Lower leg skin (tissue), 4 donors: Measurements from ENCODE around the gene RNU7-1. TPM values are rescaled to one million over a fixed set of nuclear protein-coding genes. Genes with fewer than 3 reads are reported as not detected.

ENCODE experiments used
- DNase-seq, 2 donors: peaks; one replicate each; pipeline ENCODE4 v3.0.0-alpha.2; 2019; ENCODE audit warnings: low spot score in 2 of 2
- H3K4me3 ChIP-seq: fragments of 200-600 bp; sonication (generic); 2 replicates; pipeline ENCODE4 v1.5.1; 2017; ENCODE audit warnings: mild to moderate bottlenecking, low read depth; ENCODE audit not compliant: poor library complexity, severe bottlenecking
- POLR2A ChIP-seq, 2 donors: fragments of 450-650 bp; IDR thresholded peaks; one replicate each; pipeline ENCODE4 v1.6.1; 2016 to 2017; ENCODE audit warnings: antibody characterized with exemption in 2 of 2, mild to moderate bottlenecking in 1 of 2, moderate library complexity in 1 of 2
- WGBS, 2 donors: methylation state at CpG; one replicate each; pipeline ENCODE4 v1.1.5; 2018; 5-methylcytosine and 5-hydroxymethylcytosine counted together
- intact Hi-C: fragments of 100-400 bp; cut with DNase I; formaldehyde crosslinking; loops from one replicate; pipeline ENCODE4 v1.15.0; 2023; ENCODE audit warnings: low total_unique reads
- microRNA counts, 2 donors: library from miRNA; unstranded; fragments of <30 nt; microRNA quantifications; one replicate each; lab custom pipeline; 2016
- microRNA-seq, 2 donors: library from miRNA; unstranded; fragments of <30 nt; microRNA quantifications; one replicate each; pipeline ENCODE4, GENCODE V29; 2016; ENCODE audit warnings: borderline replicate concordance in 2 of 2, borderline number of aligned reads in 1 of 2
- total RNA-seq, 4 donors: library from RNA; depleted of rRNA; stranded (reverse); fragments of >200 nt; gene quantifications; one replicate each; pipeline ENCODE4 v1.1.0, GENCODE V29; 2016
- TF ChIP-seq, protein P1 (sequence below), 3 donors: fragments of 450-650 bp; IDR thresholded peaks; one replicate each; pipeline ENCODE4 v1.5.1; 2016; ENCODE audit warnings: antibody characterized with exemption in 3 of 3, mild to moderate bottlenecking in 3 of 3, moderate library complexity in 2 of 3

The RNU7-1 gene
- total RNA-seq, 4 donors from 2014 or later: not detected

DNA sequence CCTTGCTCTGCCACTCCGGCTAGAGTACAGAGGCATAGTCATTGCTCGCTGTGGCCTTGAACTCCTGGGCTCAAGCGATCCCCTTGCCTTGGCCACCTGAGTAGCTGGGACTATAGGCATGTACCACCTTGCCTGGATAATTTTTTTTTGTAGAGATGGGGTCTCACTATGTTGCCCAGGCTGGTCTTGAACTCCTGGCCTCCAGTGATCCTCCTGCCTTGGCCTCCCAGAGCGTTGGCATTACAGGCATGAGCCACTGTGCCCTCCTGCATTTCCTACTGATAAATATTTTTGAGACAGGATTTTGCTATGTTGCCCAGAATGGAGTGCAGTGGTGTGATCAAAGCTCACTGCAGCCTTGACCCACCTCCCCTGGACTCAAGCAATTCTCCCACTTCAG is 36.5 kb downstream of the RNU7-1 start:
- no peak overlapping the region for H3K4me3 ChIP-seq
- no peak for DNase-seq
- intact Hi-C loops: no loop called here
- TF ChIP-seq, protein P1, sequence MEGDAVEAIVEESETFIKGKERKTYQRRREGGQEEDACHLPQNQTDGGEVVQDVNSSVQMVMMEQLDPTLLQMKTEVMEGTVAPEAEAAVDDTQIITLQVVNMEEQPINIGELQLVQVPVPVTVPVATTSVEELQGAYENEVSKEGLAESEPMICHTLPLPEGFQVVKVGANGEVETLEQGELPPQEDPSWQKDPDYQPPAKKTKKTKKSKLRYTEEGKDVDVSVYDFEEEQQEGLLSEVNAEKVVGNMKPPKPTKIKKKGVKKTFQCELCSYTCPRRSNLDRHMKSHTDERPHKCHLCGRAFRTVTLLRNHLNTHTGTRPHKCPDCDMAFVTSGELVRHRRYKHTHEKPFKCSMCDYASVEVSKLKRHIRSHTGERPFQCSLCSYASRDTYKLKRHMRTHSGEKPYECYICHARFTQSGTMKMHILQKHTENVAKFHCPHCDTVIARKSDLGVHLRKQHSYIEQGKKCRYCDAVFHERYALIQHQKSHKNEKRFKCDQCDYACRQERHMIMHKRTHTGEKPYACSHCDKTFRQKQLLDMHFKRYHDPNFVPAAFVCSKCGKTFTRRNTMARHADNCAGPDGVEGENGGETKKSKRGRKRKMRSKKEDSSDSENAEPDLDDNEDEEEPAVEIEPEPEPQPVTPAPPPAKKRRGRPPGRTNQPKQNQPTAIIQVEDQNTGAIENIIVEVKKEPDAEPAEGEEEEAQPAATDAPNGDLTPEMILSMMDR (IDR thresholded peaks at IDR 0.05): no peak
- no peak for TF ChIP-seq POLR2A (IDR thresholded peaks at IDR 0.05)
- WGBS, 2 donors: 94 to 95% methylated on average over 4 of the region's 4 CpGs

DNA sequence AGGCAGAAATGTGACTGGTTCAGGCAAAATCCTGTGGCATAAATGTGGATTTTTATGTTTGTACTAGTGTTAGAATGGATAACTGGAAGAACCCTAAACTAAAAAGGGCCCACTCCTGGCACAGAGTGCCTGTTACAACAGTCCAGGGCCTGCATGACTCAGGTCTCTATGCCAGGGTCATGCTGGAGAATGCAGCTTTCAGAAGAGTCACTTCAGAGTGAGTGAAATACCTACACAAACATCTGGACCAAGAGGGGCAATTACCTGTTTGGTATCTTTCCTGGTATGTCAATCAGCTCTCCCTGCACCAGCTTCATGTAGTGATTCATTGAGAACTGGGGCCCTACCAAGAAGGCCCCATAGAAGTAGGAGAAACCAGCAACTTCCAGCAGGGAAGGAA is 37.1 kb downstream of the RNU7-1 start:
- TF ChIP-seq, protein P1 (IDR thresholded peaks at IDR 0.05): no peak
- TF ChIP-seq POLR2A (IDR thresholded peaks at IDR 0.05): no peak
- DNase-seq: no peak
- intact Hi-C loops: no loop called here
- H3K4me3 ChIP-seq: no peak overlapping the region

DNA sequence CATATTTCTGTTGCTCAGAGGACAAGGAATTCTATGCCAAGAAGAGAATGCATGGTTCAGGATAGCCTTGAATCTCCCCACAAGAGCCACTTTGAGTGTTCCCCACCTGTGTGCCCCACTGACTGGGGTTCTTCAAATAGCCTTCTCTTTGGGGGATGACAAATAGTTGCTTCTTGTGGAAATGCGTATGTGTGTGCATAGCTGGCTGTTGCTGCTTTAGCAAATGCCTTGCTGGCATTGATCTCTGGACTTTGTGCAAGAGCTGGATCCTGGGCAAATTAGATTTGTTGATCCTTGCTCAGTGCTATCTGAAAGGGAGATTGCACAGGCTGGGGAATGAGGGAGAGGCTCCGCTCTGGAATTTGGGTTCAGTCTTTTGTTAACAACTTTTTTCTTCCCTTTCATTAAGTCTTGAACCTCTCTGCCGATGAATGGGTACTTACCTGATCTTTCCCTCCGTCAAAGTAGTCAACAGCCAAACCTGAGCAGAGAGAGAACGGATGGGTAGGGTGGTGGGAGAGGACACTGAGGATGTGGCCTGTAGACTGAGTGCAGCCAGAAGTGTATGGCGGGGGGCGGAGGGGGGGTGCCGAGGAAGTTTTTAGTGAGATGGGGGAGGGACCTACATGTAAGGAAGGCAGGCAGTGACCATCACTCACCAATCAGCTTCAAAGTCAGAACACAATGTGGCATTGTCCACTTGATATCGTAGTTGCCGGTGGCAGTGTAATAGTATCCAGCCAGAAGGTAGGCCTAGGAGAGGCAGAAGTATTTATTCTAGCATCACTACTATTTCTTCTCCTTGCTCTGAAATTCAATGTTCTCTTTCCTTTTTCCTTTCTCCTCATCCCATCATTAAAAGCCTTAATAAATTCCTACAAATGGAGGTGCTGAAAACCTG is 37.8 kb downstream of the RNU7-1 start:
- H3K4me3 ChIP-seq: no peak overlapping the region
- no peak for TF ChIP-seq POLR2A (IDR thresholded peaks at IDR 0.05)
- TF ChIP-seq, protein P1 (IDR thresholded peaks at IDR 0.05): no peak
- WGBS, 2 donors: 93 to 96% methylated on average over 10 of the region's 10 CpGs
- intact Hi-C loops: no loop called here
- no peak for DNase-seq

DNA sequence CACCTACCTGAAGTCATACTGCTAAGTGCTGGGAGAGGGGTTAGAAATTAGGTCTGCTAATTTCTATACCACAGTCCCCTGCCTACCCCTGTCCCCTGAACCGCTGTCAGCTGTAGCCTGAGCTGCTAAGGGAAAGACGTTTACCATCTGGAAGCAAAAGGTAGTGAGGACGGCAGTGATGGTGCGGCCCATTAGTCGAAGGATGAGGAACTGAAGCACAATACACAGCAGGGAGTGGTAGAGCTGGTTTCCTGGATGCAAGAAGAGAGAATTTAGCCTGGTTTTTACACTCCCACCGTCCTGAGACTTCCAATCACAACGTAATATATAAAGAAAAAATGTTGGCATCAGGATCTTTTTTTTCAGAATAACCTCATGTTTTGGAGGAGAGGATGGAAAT is 38.9 kb downstream of the RNU7-1 start:
- 89 to 92% methylated on average over 7 of the region's 7 CpGs for WGBS, 2 donors

DNA sequence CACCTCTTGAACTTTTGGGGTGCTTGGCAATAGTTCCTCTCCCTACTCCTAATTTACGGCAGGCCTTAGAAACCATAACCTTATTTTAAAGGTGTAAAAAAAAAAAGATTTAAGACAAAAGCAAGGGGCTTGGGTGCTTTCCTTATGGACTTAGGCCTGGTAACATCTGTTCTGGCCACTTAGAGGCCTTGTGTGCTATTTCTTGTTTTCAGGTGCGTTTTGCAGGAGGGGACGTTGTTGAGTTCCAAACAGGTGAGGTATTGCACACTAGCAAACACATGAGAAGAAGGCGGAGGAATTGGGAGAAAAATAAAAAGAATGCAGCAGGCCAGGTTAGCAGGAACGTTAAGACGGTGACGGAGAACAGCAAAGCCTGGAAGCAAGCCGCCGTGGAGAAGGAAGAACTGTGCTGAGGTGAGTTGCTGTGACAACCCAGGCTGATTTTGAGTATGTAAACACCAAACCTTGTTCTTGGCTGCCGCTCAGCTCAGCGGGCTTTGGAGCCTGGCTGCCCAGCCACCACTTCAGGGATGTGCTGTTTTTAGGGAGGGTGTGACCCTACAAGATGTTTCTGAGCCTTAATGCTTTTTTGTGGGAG is 44.4 kb downstream of the RNU7-1 start:
- 63 to 73% methylated on average over 11 of the region's 11 CpGs for WGBS, 2 donors

More for the DNA sequence above, 38.9 kb downstream of the RNU7-1 start:
- TF ChIP-seq, protein P1 (IDR thresholded peaks at IDR 0.05): no peak
- TF ChIP-seq POLR2A (IDR thresholded peaks at IDR 0.05): no peak
- H3K4me3 ChIP-seq: no peak overlapping the region
- intact Hi-C loops: no loop called here
- no peak for DNase-seq

More for the DNA sequence above, 44.4 kb downstream of the RNU7-1 start:
- no peak for DNase-seq
- TF ChIP-seq, protein P1 (IDR thresholded peaks at IDR 0.05): no peak
- no peak for TF ChIP-seq POLR2A (IDR thresholded peaks at IDR 0.05)
- intact Hi-C loops: no loop called here
- H3K4me3 ChIP-seq: no peak overlapping the region

MicroRNA genes within 50 kb of the gene (microRNA counts, 767-probe panel; counts per million panel counts)
- microRNA hsa-miR-141-3p (lab: Ali Mortazavi, UCI) (0 to 358 counts per million in 2 donors), microRNA hsa-miR-200c-3p (lab: Ali Mortazavi, UCI) (14,699 to 17,006 counts per million in 2 donors)

Small RNAs within 50 kb of the gene (microRNA-seq; reads per million reads assigned to microRNA genes)
- 1,151 to 1,448 reads per million in 2 donors for gene MIR141
- gene MIR200C: 56,776 to 57,889 reads per million in 2 donors

Other genes with a start within 250 kb of the RNU7-1 start
- gene PIANP, start 243.0 kb upstream of the RNU7-1 start, total RNA-seq: not detected
- 10 to 100 TPM; 46.3 to 64.6 (median 56.6) TPM for gene COPS7A, start 219.8 kb upstream of the RNU7-1 start, total RNA-seq
- gene MLF2, start 190.7 kb upstream of the RNU7-1 start, total RNA-seq: 100 to 1,000 TPM; 140 to 196 (median 175) TPM
- 100 to 1,000 TPM in 2 of 4 donors, 10 to 100 TPM in 2; 91.6 to 131 (median 114) TPM for gene PTMS, start 177.5 kb upstream of the RNU7-1 start, total RNA-seq
- gene LAG3, start 171.3 kb upstream of the RNU7-1 start, total RNA-seq: 1 to 10 TPM in 1 of 4 donors, under 1 TPM in 1, not detected in 2; 0.52 to 1.1 TPM
- gene CD4, start 154.3 kb upstream of the RNU7-1 start, total RNA-seq: 1 to 10 TPM; 2.9 to 7.0 (median 3.6) TPM
- gene GPR162, start 122.0 kb upstream of the RNU7-1 start, total RNA-seq: 1 to 10 TPM in 2 of 4 donors, under 1 TPM in 1, not detected in 1; 0.65 to 1.4 (median 1.3) TPM
- 10 to 100 TPM in 2 of 4 donors, 1 to 10 TPM in 2; 8.8 to 18.2 (median 11.8) TPM for gene P3H3, start 115.4 kb upstream of the RNU7-1 start, total RNA-seq
- gene GNB3, start 102.9 kb upstream of the RNU7-1 start, total RNA-seq: 1 to 10 TPM in 1 of 4 donors, under 1 TPM in 2, not detected in 1; 0.17 to 1.2 (median 0.52) TPM
- 1 to 10 TPM; 2.0 to 7.1 (median 2.9) TPM for gene CDCA3, start 92.5 kb upstream of the RNU7-1 start, total RNA-seq
- gene USP5, start 91.7 kb upstream of the RNU7-1 start, total RNA-seq: 10 to 100 TPM; 61.9 to 79.3 (median 72.5) TPM
- gene TPI1, start 76.3 kb upstream of the RNU7-1 start, total RNA-seq: 100 to 1,000 TPM; 265 to 558 (median 432) TPM
- 10 to 100 TPM in 3 of 4 donors, 1 to 10 TPM in 1; 6.8 to 14.7 (median 11.5) TPM for gene SPSB2, start 70.5 kb upstream of the RNU7-1 start, total RNA-seq
- gene LRRC23, start 39.0 kb upstream of the RNU7-1 start, total RNA-seq: 10 to 100 TPM in 1 of 4 donors, 1 to 10 TPM in 3; 6.4 to 11.5 (median 8.2) TPM
- gene ENO2, start 29.2 kb upstream of the RNU7-1 start, total RNA-seq: 1 to 10 TPM; 3.6 to 7.9 (median 6.1) TPM
- 100 to 1,000 TPM in 1 of 4 donors, 10 to 100 TPM in 3; 33.4 to 115 (median 64.0) TPM for gene ATN1, start 15.9 kb upstream of the RNU7-1 start, total RNA-seq
- 100 to 1,000 TPM; 341 to 526 (median 418) TPM for gene C12orf57, start 206 bp downstream of the RNU7-1 start, total RNA-seq
- 10 to 100 TPM; 31.8 to 44.5 (median 34.4) TPM for gene PTPN6, start 7.5 kb downstream of the RNU7-1 start, total RNA-seq
- gene PHB2, start 26.8 kb downstream of the RNU7-1 start, total RNA-seq: 100 to 1,000 TPM; 176 to 256 (median 221) TPM
- 10 to 100 TPM; 31.7 to 43.1 (median 34.7) TPM for gene EMG1, start 27.1 kb downstream of the RNU7-1 start, total RNA-seq
- 10 to 100 TPM; 29.6 to 51.2 (median 48.4) TPM for gene LPCAT3, start 74.7 kb downstream of the RNU7-1 start, total RNA-seq
- 100 to 1,000 TPM in 1 of 4 donors, 10 to 100 TPM in 3; 52.6 to 187 (median 59.3) TPM for gene C1S, start 116.9 kb downstream of the RNU7-1 start, total RNA-seq
- 100 to 1,000 TPM in 1 of 4 donors, 10 to 100 TPM in 3; 65.0 to 259 (median 84.7) TPM for gene C1R, start 148.6 kb downstream of the RNU7-1 start, total RNA-seq
- 10 to 100 TPM; 38.1 to 42.3 (median 40.4) TPM for gene C1RL, start 165.4 kb downstream of the RNU7-1 start, total RNA-seq
- 1 to 10 TPM in 1 of 4 donors, under 1 TPM in 1, not detected in 2; 0.26 to 2.5 TPM for gene RBP5, start 185.1 kb downstream of the RNU7-1 start, total RNA-seq
- 10 to 100 TPM; 22.1 to 41.1 (median 31.7) TPM for gene CLSTN3, start 186.6 kb downstream of the RNU7-1 start, total RNA-seq
- 10 to 100 TPM; 20.5 to 46.4 (median 33.9) TPM for gene PEX5, start 245.9 kb downstream of the RNU7-1 start, total RNA-seq